Testis (tissue), 2 donors: Measurements from ENCODE around the gene IFI44.

ENCODE experiments used
- CTCF ChIP-seq, 3 experiments: fragments of 450-650 bp in 2 of 3; fragments of 200-600 bp in 1 of 3; sonication (generic) in 1 of 3; IDR thresholded peaks; one replicate each; pipeline ENCODE4 v1.5.1; 2016 to 2019; ENCODE audit warnings: antibody characterized with exemption in 3 of 3, mild to moderate bottlenecking in 2 of 3, moderate library complexity in 1 of 3
- POLR2A ChIP-seq: fragments of 450-650 bp; IDR thresholded peaks from one replicate; pipeline ENCODE4 v1.6.1; 2017; ENCODE audit warnings: antibody characterized with exemption, mild to moderate bottlenecking, moderate library complexity

GRCh38 chr1:78650114-78650660, 556 bp downstream of the IFI44 start:
- TF ChIP-seq CTCF (IDR thresholded peaks at IDR 0.05), result no peak
- no peak for TF ChIP-seq POLR2A
